Sigmoid colon (tissue), 7 donors: ENCODE data around the gene CYP1A1. TPM values are rescaled to one million over a fixed set of nuclear protein-coding genes. Genes with fewer than 3 reads are reported as not detected.
"Not testable (repeated sequence)": the region's sequence is repeated elsewhere in the genome, so short reads cannot be mapped to it uniquely, and the experiment has no call there.

ENCODE experiments used
- DNase-seq: peaks from one replicate; pipeline ENCODE4 v3.0.0-alpha.2; 2019
- H3K27ac ChIP-seq, 4 donors: fragments of 200-600 bp; sonication (generic); one replicate each; pipeline ENCODE4 v1.5.1; 2016 to 2019; ENCODE audit warnings: mild to moderate bottlenecking in 1 of 4
- H3K27me3 ChIP-seq, 3 donors: fragments of 200-600 bp; sonication (generic); one replicate each; pipeline ENCODE4 v1.5.1; 2019; ENCODE audit warnings: mild to moderate bottlenecking in 1 of 3
- H3K36me3 ChIP-seq, 4 donors: fragments of 200-600 bp; sonication (generic); one replicate each; pipeline ENCODE4 v1.5.1; 2016 to 2019
- H3K4me1 ChIP-seq, 4 donors: fragments of 200-600 bp; sonication (generic); one replicate each; pipeline ENCODE4 v1.5.1; 2017 to 2019
- H3K4me3 ChIP-seq, 4 donors: fragments of 200-600 bp; sonication (generic); one replicate each; pipeline ENCODE4 v1.5.1; 2017 to 2019; ENCODE audit warnings: mild to moderate bottlenecking in 2 of 4, moderate library complexity in 1 of 4
- H3K9me3 ChIP-seq, 4 donors: fragments of 200-600 bp in 3 of 4; sonication (generic) in 3 of 4; one replicate each; pipeline versions ENCODE4 v1.5.1 to v1.6.1; 2013 to 2019
- CTCF ChIP-seq, 4 experiments: fragments of 450-650 bp in 3 of 4; fragments of 200-600 bp in 1 of 4; IDR thresholded peaks; one replicate each; pipeline ENCODE4 v1.5.1; 2016 to 2019; ENCODE audit warnings: antibody characterized with exemption in 4 of 4, mild to moderate bottlenecking in 3 of 4, moderate library complexity in 2 of 4
- EP300 ChIP-seq, 4 donors: sonication (generic); formaldehyde crosslinking; IDR thresholded peaks; one replicate each; pipeline ENCODE4 v1.6.1; 2017; ENCODE audit warnings: antibody characterized with exemption in 4 of 4
- POLR2A ChIP-seq, 2 donors: fragments of 450-650 bp; IDR thresholded peaks; one replicate each; pipeline ENCODE4 v1.6.1; 2016; ENCODE audit warnings: antibody characterized with exemption in 2 of 2, mild to moderate bottlenecking in 2 of 2, moderate library complexity in 2 of 2
- POLR2AphosphoS5 ChIP-seq, 4 donors: sonication (generic); formaldehyde crosslinking; IDR thresholded peaks; one replicate each; pipeline ENCODE4 v1.6.1; 2017; ENCODE audit warnings: antibody characterized with exemption in 4 of 4
- WGBS, 2 donors: extraction: QIAGEN DNeasy Blood & Tissue Kit; methylation state at CpG; one replicate each; pipeline ENCODE4 v1.1.7; 2013; 5-methylcytosine and 5-hydroxymethylcytosine counted together
- intact Hi-C: fragments of 100-400 bp; cut with DNase I; formaldehyde crosslinking; loops from one replicate; pipeline ENCODE4 v1.15.1; 2023
- polyA plus RNA-seq, 3 donors: library from polyadenylated mRNA; stranded (reverse); fragments of 200-250 nt; gene quantifications; one replicate each; pipeline ENCODE4 v1.2.3, GENCODE V29; 2013
- total RNA-seq, 4 donors: library from RNA; depleted of rRNA; stranded (reverse); fragments of >200 nt; gene quantifications; one replicate each; pipeline ENCODE4 v1.1.0, GENCODE V29; 2016
- donor health status: healthy with polysubstance abuse.
- donor health status: Bipolar disorder and iron deficiency.
- donor health status: healthy.

The CYP1A1 gene
- total and polyA plus RNA-seq, 7 donors: 0.09 to 4.7 (median 0.49) TPM; not detected in 2

- Histone ChIP-seq H3K36me3 (no peaks in the 10 kb centered on the region), H3K4me1 (peaks cover 0 to 21% (median 13%) of the 10 kb centered on the region in 4 donors), H3K9me3 (no peaks in the 10 kb centered on the region), H3K4me3 (no peak overlapping the region), H3K27me3 (peaks cover 4 to 57% (median 23%) of the 10 kb centered on the region in 3 donors), H3K27ac (no peak overlapping the region)
- peak; percentile 29 for DNase-seq
- TF ChIP-seq POLR2A (IDR thresholded peaks at IDR 0.05) (no peak), CTCF (IDR thresholded peaks at IDR 0.05) (no peak), EP300 (IDR thresholded peaks at IDR 0.05) (no peak), POLR2AphosphoS5 (IDR thresholded peaks at IDR 0.05) (no peak)
- 79 to 82% methylated on average over 7 of the region's 7 CpGs for WGBS, 2 donors
- intact Hi-C loops: loop anchor here (10.0 kb wide), 1 partner anchor 1294 kb away; no protein-coding TSS in a partner anchor
Observed at GRCh38 chr15:74730619-74731316, 5.4 kb upstream of the CYP1A1 start.

DNA sequence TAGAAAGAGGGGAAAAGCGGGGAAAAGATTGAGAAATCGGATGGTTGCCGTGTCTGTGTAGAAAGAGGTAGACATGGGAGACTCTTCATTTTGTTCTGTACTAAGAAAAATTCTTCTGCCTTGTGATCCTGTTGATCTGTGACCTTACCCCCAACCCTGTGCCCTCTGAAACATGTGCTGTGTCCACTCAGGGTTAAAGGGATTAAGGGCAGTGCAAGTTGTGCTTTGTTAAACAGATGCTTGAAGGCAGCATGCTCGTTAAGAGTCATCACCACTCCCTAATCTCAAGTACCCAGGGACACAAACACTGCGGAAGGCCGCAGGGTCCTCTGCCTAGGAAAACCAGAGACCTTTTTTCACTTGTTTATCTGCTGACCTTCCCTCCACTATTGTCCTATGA, 4.0 kb upstream of the CYP1A1 start:
- H3K27ac ChIP-seq, H3K36me3 ChIP-seq, DNase-seq, intact Hi-C loops, H3K4me3 ChIP-seq, H3K9me3 ChIP-seq: not testable (repeated sequence)
- Histone ChIP-seq H3K4me1 (peaks cover 0 to 25% (median 16%) of the 10 kb centered on the region in 4 donors), H3K27me3 (peaks cover 4 to 49% (median 23%) of the 10 kb centered on the region in 3 donors)
- 72 to 74% methylated on average over 6 of the region's 6 CpGs for WGBS, 2 donors

DNA sequence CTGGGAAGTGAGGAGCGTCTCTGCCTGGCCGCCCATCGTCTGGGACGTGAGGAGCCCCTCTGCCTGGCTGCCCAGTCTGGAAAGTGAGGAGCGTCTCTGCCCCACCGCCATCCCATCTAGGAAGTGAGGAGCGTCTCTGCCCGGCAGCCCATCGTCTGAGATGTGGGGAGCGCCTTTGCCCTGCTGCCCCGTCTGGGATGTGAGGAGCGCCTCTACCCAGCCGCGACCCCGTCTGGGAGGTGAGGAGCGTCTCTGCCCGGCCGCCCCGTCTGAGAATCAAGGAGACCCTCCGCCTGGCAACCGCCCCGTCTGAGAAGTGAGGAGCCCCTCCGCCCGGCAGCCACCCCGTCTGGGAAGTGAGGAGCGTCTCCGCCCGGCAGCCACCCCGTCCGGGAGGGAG, 3.4 kb upstream of the CYP1A1 start:
- WGBS, 2 donors: 84 to 87% methylated on average over 21 to 24 of the region's 30 CpGs
- H3K4me3 ChIP-seq, H3K36me3 ChIP-seq, H3K27ac ChIP-seq, H3K9me3 ChIP-seq, intact Hi-C loops: not testable (repeated sequence)
- DNase-seq: peak; percentile 51
- H3K4me1 ChIP-seq: peaks cover 0 to 25% (median 16%) of the 10 kb centered on the region in 4 donors
- H3K27me3 ChIP-seq: peaks cover 4 to 43% (median 23%) of the 10 kb centered on the region in 3 donors

DNA sequence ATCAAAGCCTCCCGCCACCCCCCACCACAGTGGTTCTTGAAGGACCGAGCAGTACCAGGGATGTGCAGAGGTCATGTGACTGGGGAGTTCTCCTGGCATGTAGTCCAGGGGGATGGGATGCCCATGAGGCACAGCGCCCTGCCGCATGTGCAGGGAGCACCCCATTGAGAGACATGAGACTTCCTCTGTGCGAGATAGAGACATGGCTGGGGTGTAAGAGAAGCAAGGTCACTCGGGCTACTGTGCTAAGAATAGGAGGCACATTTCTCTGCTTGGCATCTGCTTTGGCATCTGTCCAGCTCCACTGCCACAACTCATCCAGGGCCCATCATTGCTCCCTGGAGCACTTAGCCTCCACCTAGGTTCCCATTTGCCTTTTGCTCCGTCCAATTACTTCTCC, 2.4 kb upstream of the CYP1A1 start:
- peaks cover 0 to 25% (median 16%) of the 10 kb centered on the region in 4 donors for H3K4me1 ChIP-seq
- no peaks in the 10 kb centered on the region for H3K36me3 ChIP-seq
- intact Hi-C loops: no loop called here
- H3K9me3 ChIP-seq: no peaks in the 10 kb centered on the region
- TF ChIP-seq POLR2A (IDR thresholded peaks at IDR 0.05) (no peak), POLR2AphosphoS5 (IDR thresholded peaks at IDR 0.05) (no peak), EP300 (IDR thresholded peaks at IDR 0.05) (no peak), CTCF (IDR thresholded peaks at IDR 0.05) (no peak)
- H3K27ac ChIP-seq: no peak overlapping the region
- H3K27me3 ChIP-seq: peaks cover 4 to 33% (median 23%) of the 10 kb centered on the region in 3 donors
- WGBS, 2 donors: 69 to 84% methylated on average over 7 of the region's 7 CpGs
- no peak for DNase-seq
- H3K4me3 ChIP-seq: no peak overlapping the region

DNA sequence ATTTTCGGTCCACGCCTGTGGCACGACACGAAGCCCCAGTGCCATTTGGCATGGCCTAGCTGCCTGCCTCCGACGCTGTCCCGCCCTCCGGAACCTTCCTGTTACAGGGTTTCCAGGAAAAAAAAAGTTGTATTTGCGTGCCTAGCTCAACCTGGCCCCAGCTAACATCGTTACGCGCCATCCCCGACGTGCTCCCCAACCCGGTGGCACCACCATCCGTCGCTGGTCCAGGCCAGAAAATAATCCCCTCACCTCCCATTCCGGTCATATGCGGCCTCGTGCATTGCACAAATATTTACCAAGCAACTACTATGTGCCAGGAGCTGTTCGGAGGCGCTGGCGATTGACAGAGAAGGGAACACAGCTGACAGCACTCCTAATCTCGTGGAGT, 1.4 kb upstream of the CYP1A1 start:
- Histone ChIP-seq H3K27me3 (peaks cover 4 to 29% (median 20%) of the 10 kb centered on the region in 3 donors), H3K4me1 (peaks cover 0 to 25% (median 16%) of the 10 kb centered on the region in 4 donors), H3K4me3 (peak overlapping the region; percentile 42 to 71 (median 56)), H3K27ac (peak overlapping the region in 1 of 4 donors; percentile 28), H3K9me3 (no peaks in the 10 kb centered on the region), H3K36me3 (no peaks in the 10 kb centered on the region)
- WGBS, 2 donors: 9 to 38% methylated on average over 24 of the region's 24 CpGs
- intact Hi-C loops: no loop called here
- no peak for DNase-seq
- TF ChIP-seq POLR2A (IDR thresholded peaks at IDR 0.05) (no peak), EP300 (IDR thresholded peaks at IDR 0.05) (no peak), CTCF (IDR thresholded peaks at IDR 0.05) (no peak), POLR2AphosphoS5 (IDR thresholded peaks at IDR 0.05) (no peak)
